ENCODE data around the gene MBLAC1.

DNA sequence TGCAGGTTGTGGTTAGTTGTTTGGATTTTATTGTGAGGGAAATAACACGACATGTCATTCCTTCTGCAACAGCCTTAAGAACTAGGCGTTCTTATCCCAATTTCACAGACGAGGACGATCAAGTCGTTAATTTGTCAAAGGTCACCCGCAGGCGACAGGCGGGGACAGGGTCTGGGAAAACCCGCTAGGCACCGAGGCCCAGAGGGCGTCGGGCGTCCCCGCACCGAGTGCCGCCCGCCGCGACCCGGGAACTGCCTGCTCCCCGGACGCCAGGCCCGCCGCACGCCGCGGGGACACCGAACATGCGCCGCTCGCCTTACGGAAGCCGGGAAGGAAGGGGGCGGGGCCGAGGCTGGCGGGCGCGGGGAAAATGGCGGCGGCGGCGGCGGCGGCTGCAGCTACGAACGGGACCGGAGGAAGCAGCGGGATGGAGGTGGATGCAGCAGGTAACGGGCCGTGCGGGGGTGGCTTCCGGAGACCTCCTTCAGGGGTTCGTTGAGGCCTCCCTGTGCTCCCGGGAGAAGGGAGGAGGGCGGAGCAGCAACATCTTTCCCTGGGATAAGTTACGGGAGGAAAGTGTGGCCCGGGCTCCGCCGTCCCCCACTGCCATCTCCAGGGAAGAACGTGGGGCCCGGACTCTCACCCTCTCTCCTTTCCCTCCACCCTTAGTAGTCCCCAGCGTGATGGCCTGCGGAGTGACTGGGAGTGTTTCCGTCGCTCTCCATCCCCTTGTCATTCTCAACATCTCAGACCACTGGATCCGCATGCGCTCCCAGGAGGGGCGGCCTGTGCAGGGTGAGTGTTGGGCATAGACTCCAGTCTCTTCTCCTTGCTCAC is 37.9 kb upstream of the MBLAC1 start, which contains the start of gene COPS6:
- TF ChIP-seq, protein P1, sequence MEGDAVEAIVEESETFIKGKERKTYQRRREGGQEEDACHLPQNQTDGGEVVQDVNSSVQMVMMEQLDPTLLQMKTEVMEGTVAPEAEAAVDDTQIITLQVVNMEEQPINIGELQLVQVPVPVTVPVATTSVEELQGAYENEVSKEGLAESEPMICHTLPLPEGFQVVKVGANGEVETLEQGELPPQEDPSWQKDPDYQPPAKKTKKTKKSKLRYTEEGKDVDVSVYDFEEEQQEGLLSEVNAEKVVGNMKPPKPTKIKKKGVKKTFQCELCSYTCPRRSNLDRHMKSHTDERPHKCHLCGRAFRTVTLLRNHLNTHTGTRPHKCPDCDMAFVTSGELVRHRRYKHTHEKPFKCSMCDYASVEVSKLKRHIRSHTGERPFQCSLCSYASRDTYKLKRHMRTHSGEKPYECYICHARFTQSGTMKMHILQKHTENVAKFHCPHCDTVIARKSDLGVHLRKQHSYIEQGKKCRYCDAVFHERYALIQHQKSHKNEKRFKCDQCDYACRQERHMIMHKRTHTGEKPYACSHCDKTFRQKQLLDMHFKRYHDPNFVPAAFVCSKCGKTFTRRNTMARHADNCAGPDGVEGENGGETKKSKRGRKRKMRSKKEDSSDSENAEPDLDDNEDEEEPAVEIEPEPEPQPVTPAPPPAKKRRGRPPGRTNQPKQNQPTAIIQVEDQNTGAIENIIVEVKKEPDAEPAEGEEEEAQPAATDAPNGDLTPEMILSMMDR (IDR thresholded peaks at IDR 0.05 in 2 of 3, conservative IDR thresholded peaks at IDR 0.05 in 1 of 3; ENCODE audit: control insufficient read depth in 2 of 3, extremely low read depth in 1 of 3, insufficient read depth in 1 of 3, low read depth in 3 of 3, low read length in 3 of 3) = no peak
- TF ChIP-seq BRCA1 (IDR thresholded peaks at IDR 0.05; ENCODE audit: low read depth, low read length) = no peak; the same call in 1 of the 2 replicates

All from GM12878 (cell line).